Cardiac muscle cell (in vitro differentiated cells and primary cell): ENCODE data around the gene PDYN. TPM values are rescaled to one million over a fixed set of nuclear protein-coding genes. Genes with fewer than 3 reads are reported as not detected.

ENCODE experiments used
- DNase-seq, 2 donors: peaks; one replicate each; pipeline versions ENCODE4 v3.0.0 to v3.0.0-alpha.2; 2010 to 2017; ENCODE audit warnings: low read depth in 1 of 2, low spot score in 1 of 2
- H3K27ac ChIP-seq: fragments of 200-600 bp; sonication (generic); 2 replicates; pipeline ENCODE4 v1.5.1; 2016
- H3K27me3 ChIP-seq: fragments of 200-600 bp; sonication (generic); 2 replicates; pipeline ENCODE4 v1.6.0; 2016; ENCODE audit warnings: control low read depth
- H3K36me3 ChIP-seq: fragments of 200-600 bp; sonication (generic); 2 replicates; pipeline ENCODE4 v1.5.1; 2016; ENCODE audit warnings: control low read depth
- H3K4me1 ChIP-seq: fragments of 200-600 bp; sonication (generic); 2 replicates; pipeline ENCODE4 v1.8.1; 2017; ENCODE audit warnings: low read depth, mild to moderate bottlenecking, mixed run types
- H3K4me3 ChIP-seq: fragments of 200-600 bp; sonication (generic); 2 replicates; pipeline ENCODE4 v1.5.1; 2016; ENCODE audit warnings: mild to moderate bottlenecking
- H3K9me3 ChIP-seq: fragments of 200-600 bp; sonication (generic); 2 replicates; pipeline ENCODE4 v1.5.1; 2017; ENCODE audit warnings: low read depth, mild to moderate bottlenecking, control low read depth
- polyA plus RNA-seq: library from polyadenylated mRNA; unstranded; fragments of >200 nt; fragmentation: Nextera tagmentation; extraction: Ambion mirVana; gene quantifications from 2 replicates; pipeline ENCODE4 v1.2.1, GENCODE V29; 2016
- total RNA-seq: library from RNA; depleted of rRNA; stranded (reverse); fragments of >200 nt; gene quantifications from 2 replicates; pipeline ENCODE4 v1.2.3, GENCODE V29; 2016
- TF ChIP-seq, protein P1 (sequence below): IDR thresholded peaks from 2 replicates; pipeline ENCODE4 v1.5.1; 2012; ENCODE audit warnings: low read depth, mild to moderate bottlenecking, low read length

Gene PDYN
- total and polyA plus RNA-seq, 2 experiments from 2014 or later: 0.33 to 1.2 TPM

GRCh38 chr20:1995531-1996310 is 1.9 kb upstream of the PDYN start:
- DNase-seq: no peak
- Histone ChIP-seq H3K4me1 (no peaks in the 10 kb centered on the region), H3K9me3 (no peaks in the 10 kb centered on the region), H3K36me3 (no peaks in the 10 kb centered on the region), H3K27me3 (peaks cover 99% of the 10 kb centered on the region), H3K27ac (no peak overlapping the region), H3K4me3 (no peak overlapping the region)
- TF ChIP-seq, protein P1, sequence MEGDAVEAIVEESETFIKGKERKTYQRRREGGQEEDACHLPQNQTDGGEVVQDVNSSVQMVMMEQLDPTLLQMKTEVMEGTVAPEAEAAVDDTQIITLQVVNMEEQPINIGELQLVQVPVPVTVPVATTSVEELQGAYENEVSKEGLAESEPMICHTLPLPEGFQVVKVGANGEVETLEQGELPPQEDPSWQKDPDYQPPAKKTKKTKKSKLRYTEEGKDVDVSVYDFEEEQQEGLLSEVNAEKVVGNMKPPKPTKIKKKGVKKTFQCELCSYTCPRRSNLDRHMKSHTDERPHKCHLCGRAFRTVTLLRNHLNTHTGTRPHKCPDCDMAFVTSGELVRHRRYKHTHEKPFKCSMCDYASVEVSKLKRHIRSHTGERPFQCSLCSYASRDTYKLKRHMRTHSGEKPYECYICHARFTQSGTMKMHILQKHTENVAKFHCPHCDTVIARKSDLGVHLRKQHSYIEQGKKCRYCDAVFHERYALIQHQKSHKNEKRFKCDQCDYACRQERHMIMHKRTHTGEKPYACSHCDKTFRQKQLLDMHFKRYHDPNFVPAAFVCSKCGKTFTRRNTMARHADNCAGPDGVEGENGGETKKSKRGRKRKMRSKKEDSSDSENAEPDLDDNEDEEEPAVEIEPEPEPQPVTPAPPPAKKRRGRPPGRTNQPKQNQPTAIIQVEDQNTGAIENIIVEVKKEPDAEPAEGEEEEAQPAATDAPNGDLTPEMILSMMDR: no peak

GRCh38 chr20:1994627-1995026 is 769 bp upstream of the PDYN start:
- no peak for DNase-seq
- Histone ChIP-seq H3K27ac (no peak overlapping the region), H3K9me3 (no peaks in the 10 kb centered on the region), H3K4me3 (no peak overlapping the region), H3K4me1 (no peaks in the 10 kb centered on the region), H3K36me3 (no peaks in the 10 kb centered on the region), H3K27me3 (peaks cover 99% of the 10 kb centered on the region)
- TF ChIP-seq, protein P1: no peak

DNA sequence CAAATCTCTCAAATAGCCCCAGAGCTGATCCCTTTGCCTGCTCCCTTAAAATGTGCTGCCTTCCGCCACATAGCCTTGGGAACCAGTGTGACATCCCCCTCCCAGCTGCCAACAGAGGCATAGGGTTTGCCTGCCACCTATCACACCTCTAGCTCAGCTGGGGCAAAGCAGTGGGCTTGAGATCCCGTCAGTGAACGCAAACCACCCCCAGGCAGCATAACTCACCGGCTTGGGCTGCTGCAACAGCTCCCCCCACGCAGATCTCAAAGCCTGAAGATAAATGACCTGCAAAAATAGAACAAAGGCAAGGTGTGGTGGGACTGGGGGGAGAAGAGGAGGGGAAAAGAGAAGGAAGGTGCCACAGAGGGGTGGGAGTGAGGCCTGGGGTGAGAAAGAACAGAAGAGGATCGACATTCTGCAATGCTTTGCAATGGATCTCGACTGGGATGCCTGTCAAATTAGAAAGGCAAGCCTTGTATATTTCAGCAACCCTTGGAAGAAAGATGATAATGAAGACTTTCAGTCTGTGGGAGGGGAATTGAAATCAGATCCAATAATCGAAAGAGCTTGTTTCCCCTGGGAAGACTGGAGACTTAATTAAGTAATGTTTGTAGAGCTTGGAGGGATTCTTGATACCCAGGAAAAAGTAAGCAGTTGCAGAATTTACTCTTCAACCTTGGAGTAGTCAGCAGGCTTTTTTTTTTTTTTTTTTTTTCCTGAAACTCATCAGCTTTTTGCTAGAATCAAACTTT is 1.3 kb downstream of the PDYN start:
- no peak for DNase-seq
- peaks cover 99% of the 10 kb centered on the region for H3K27me3 ChIP-seq
- no peak overlapping the region for H3K27ac ChIP-seq
- no peaks in the 10 kb centered on the region for H3K36me3 ChIP-seq
- H3K4me3 ChIP-seq: no peak overlapping the region
- H3K9me3 ChIP-seq: no peaks in the 10 kb centered on the region
- no peaks in the 10 kb centered on the region for H3K4me1 ChIP-seq
- TF ChIP-seq, protein P1: no peak

GRCh38 chr20:1987826-1988225 is 6.0 kb downstream of the PDYN start:
- Histone ChIP-seq H3K9me3 (no peaks in the 10 kb centered on the region), H3K4me1 (no peaks in the 10 kb centered on the region), H3K27me3 (peaks cover 98% of the 10 kb centered on the region), H3K4me3 (no peak overlapping the region), H3K27ac (no peak overlapping the region), H3K36me3 (no peaks in the 10 kb centered on the region)
- TF ChIP-seq, protein P1: no peak
- DNase-seq: peak in 1 of 2 donors; percentile 31

- Histone ChIP-seq H3K27ac (no peak overlapping the region), H3K4me3 (no peak overlapping the region), H3K36me3 (no peaks in the 10 kb centered on the region), H3K27me3 (peaks cover 96% of the 10 kb centered on the region), H3K9me3 (no peaks in the 10 kb centered on the region), H3K4me1 (no peaks in the 10 kb centered on the region)
- no peak for DNase-seq
- TF ChIP-seq, protein P1: no peak
These were observed 10.6 kb downstream of the PDYN start for GRCh38 chr20:1983301-1983700.
